GM12891 (cell line): ENCODE results near the gene SCYL3.

Source experiments
- POLR2A ChIP-seq: IDR thresholded peaks from 2 replicates; pipeline ENCODE4 v1.6.1; 2011; ENCODE audit warnings: low read depth, low read length, control low read depth
- POLR2AphosphoS5 ChIP-seq: IDR thresholded peaks from 2 replicates; pipeline ENCODE4 v1.6.1; 2011; ENCODE audit warnings: low read depth, low read length, control low read depth
- TAF1 ChIP-seq: IDR thresholded peaks from 2 replicates; pipeline ENCODE4 v1.6.1; 2011; ENCODE audit warnings: low read depth, low read length, control low read depth

- no peak for TF ChIP-seq POLR2A
- no peak for TF ChIP-seq TAF1
- no peak for TF ChIP-seq POLR2AphosphoS5
These were observed 38.1 kb upstream of the SCYL3 start for GRCh38 chr1:169931795-169932231.
